MCF 10A (cell line): ENCODE measurements around the gene AUTS2. TPM values are rescaled to one million over a fixed set of nuclear protein-coding genes. Genes with fewer than 3 reads are reported as not detected.

Source experiments
- BruUV-seq: library from RNA; stranded (reverse); fragments of 400-500 nt; replicated peaks from 2 replicates; lab custom pipeline; 2021; lab: Mats Ljungman, UMichigan
- CTCF ChIA-PET: fragments of 300-600 bp; sonication (Branson Sonifier 250); formaldehyde crosslinking; extraction: SDS; loops from one replicate; lab custom pipeline; 2021; ENCODE audit warnings: antibody characterized with exemption, inconsistent platforms; lab: Yijun Ruan, JAX
- POLR2A ChIA-PET: fragments of 300-600, 350-650 bp; sonication (Branson Sonifier 250); formaldehyde crosslinking; extraction: SDS; loops from one replicate; lab custom pipeline; 2020; ENCODE audit warnings: antibody characterized with exemption, inconsistent platforms; lab: Yijun Ruan, JAX
- DNase-seq: peaks from one replicate; pipeline ENCODE4 v3.0.0-alpha.2; 2018; ENCODE audit not compliant: unreplicated experiment
- H3K27ac Mint-ChIP-seq: one replicate; pipeline ENCODE4 v1.8.0; 2022; ENCODE audit warnings: mild to moderate bottlenecking, low read depth, mixed read lengths; ENCODE audit not compliant: unreplicated experiment
- H3K27me3 Mint-ChIP-seq: one replicate; pipeline ENCODE4 v1.8.0; 2022; ENCODE audit warnings: mixed read lengths; ENCODE audit not compliant: insufficient read depth, unreplicated experiment
- H3K36me3 Mint-ChIP-seq: one replicate; pipeline ENCODE4 v1.8.0; 2022; ENCODE audit warnings: mild to moderate bottlenecking, moderate library complexity, mixed read lengths; ENCODE audit not compliant: insufficient read depth, unreplicated experiment
- H3K4me1 Mint-ChIP-seq: one replicate; pipeline ENCODE4 v1.8.0; 2022; ENCODE audit warnings: mixed read lengths; ENCODE audit not compliant: insufficient read depth, unreplicated experiment
- H3K4me3 Mint-ChIP-seq: one replicate; pipeline ENCODE4 v1.8.0; 2022; ENCODE audit warnings: mild to moderate bottlenecking, moderate library complexity, mixed read lengths; ENCODE audit not compliant: unreplicated experiment
- H3K9me3 Mint-ChIP-seq: one replicate; pipeline ENCODE4 v1.8.0; 2022; ENCODE audit warnings: mixed read lengths; ENCODE audit not compliant: unreplicated experiment
- intact Hi-C: fragments of 100-400 bp; cut with micrococcal nuclease; formaldehyde crosslinking; loops from 2 replicates; pipeline ENCODE4 v1.14.1; 2022
- total RNA-seq: library from RNA; stranded (reverse); gene quantifications from 2 replicates; pipeline ENCODE4 v1.2.3, GENCODE V29; 2022
- TF ChIP-seq, protein P1 (sequence below): fragments of 200-600 bp; IDR thresholded peaks from one replicate; pipeline ENCODE4 v1.8.0; 2022; ENCODE audit warnings: antibody characterized with exemption, mild to moderate bottlenecking; ENCODE audit not compliant: unreplicated experiment

Gene AUTS2
- total RNA-seq, 1 experiment from 2014 or later: 1.3 TPM

DNA sequence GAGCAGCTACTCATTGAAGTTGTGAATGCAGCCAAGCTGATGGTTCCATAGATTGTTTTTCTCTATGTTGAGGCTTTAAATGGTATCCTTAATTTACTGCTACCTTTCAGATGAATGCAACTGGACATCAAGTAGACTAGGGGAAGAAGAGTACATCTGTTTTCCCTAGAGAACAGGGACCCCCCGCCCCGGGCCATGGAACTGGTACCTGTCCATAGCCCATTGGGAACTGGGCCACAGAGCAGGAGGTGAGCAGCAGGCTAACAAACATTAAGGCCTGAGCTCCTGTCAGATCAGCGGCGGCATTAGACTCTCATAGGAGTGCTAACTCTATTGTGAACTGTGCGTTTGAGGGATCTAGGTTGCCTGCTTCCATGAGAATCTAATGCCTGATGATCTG lies 391.3 kb downstream of the AUTS2 start:
- no peaks in the 10 kb centered on the region for H3K27me3 Mint-ChIP-seq
- CTCF ChIA-PET: no interaction called here
- POLR2A ChIA-PET: no interaction called here
- no TSS peak for BruUV-seq
- no peak overlapping the region for H3K4me3 Mint-ChIP-seq
- TF ChIP-seq, protein P1, sequence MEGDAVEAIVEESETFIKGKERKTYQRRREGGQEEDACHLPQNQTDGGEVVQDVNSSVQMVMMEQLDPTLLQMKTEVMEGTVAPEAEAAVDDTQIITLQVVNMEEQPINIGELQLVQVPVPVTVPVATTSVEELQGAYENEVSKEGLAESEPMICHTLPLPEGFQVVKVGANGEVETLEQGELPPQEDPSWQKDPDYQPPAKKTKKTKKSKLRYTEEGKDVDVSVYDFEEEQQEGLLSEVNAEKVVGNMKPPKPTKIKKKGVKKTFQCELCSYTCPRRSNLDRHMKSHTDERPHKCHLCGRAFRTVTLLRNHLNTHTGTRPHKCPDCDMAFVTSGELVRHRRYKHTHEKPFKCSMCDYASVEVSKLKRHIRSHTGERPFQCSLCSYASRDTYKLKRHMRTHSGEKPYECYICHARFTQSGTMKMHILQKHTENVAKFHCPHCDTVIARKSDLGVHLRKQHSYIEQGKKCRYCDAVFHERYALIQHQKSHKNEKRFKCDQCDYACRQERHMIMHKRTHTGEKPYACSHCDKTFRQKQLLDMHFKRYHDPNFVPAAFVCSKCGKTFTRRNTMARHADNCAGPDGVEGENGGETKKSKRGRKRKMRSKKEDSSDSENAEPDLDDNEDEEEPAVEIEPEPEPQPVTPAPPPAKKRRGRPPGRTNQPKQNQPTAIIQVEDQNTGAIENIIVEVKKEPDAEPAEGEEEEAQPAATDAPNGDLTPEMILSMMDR: no peak
- H3K4me1 Mint-ChIP-seq: no peaks in the 10 kb centered on the region
- peaks cover 4% of the 10 kb centered on the region for H3K36me3 Mint-ChIP-seq
- intact Hi-C loops: no loop called here
- peaks cover 21% of the 10 kb centered on the region for H3K9me3 Mint-ChIP-seq
- DNase-seq: no peak
- H3K27ac Mint-ChIP-seq: no peak overlapping the region

DNA sequence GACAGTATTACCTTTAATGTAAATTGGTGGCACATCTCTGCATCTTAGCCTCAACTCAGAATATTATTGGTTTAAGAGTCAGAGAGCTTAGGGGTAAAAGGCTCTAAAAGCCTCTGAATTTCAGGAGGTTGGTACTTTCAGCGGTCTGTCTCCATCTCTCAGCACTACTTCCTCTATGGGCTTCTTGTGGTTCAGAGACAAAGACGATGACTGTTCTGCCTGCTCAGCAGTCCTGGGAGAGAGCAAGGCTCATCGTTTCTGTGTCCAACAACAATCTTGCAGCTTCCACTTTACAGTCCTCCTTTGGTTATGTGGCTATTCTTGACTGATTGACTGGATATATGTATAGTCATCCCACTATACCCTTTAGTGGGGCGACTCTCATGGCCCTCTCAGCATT lies 394.7 kb downstream of the AUTS2 start:
- BruUV-seq: no TSS peak
- CTCF ChIA-PET: interaction anchor here (0.6 kb wide), 1 partner anchor 1887 kb away, joined by 6 read pairs; no protein-coding TSS in a partner anchor
- no peaks in the 10 kb centered on the region for H3K27me3 Mint-ChIP-seq
- peaks cover 25% of the 10 kb centered on the region for H3K9me3 Mint-ChIP-seq
- no peak overlapping the region for H3K27ac Mint-ChIP-seq
- peaks cover 4% of the 10 kb centered on the region for H3K36me3 Mint-ChIP-seq
- intact Hi-C loops: no loop called here
- H3K4me3 Mint-ChIP-seq: no peak overlapping the region
- DNase-seq: no peak
- TF ChIP-seq, protein P1: no peak
- no peaks in the 10 kb centered on the region for H3K4me1 Mint-ChIP-seq
- POLR2A ChIA-PET: no interaction called here

DNA sequence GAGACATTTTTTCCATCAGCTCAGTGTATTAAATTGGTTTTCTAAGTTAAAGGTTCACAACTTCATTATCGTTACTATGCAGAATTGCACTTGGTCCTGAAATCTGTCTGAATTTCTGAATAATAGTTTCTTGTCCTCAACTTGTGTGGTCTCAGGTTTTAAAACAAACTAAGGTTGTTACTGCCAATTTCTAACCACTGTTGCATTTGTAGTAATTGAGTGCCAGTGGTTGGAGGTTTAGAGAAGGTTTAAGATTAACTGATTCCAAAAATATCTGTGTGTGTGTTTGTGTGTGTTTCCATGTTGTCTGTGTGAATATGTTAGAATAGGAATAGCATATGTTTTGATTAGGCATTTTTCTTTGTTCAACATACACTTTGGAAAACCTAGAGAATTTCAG lies 395.9 kb downstream of the AUTS2 start:
- H3K4me1 Mint-ChIP-seq: no peaks in the 10 kb centered on the region
- no peaks in the 10 kb centered on the region for H3K27me3 Mint-ChIP-seq
- POLR2A ChIA-PET: no interaction called here
- H3K27ac Mint-ChIP-seq: no peak overlapping the region
- H3K4me3 Mint-ChIP-seq: no peak overlapping the region
- H3K36me3 Mint-ChIP-seq: peaks cover 4% of the 10 kb centered on the region
- peaks cover 22% of the 10 kb centered on the region for H3K9me3 Mint-ChIP-seq
- no TSS peak for BruUV-seq
- intact Hi-C loops: no loop called here
- DNase-seq: no peak
- CTCF ChIA-PET: no interaction called here
- TF ChIP-seq, protein P1: no peak

DNA sequence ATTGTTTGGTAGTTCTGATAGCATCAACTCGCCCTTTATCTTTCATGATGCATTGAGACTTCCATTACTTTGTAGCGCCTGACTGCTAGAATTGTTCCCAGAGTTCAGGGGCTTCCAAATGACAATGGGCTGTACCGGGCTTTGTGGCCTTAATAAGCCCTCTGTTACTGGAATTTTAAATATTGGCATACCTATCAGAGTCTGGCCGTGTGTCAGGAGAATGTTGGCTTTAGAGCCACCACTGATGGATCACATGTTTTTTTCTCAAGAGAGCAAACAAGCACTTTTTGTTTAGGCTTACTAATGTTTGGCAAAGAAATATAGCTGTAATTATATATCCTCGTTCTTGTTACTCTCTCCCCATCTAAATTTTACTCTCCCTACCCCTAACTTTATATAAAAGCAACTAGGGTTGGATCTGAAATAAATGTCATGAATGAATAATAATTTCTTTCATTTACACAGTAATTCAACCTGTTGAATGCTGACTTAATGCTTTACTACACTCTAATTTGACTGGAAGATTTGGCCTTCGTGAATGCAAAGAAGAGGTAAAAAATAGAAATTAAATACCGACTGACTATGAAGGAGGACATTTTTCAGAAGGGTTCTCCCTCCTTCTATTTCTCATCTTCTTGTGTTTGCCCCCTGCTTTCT lies 396.7 kb downstream of the AUTS2 start:
- no peak for DNase-seq
- ChIA-PET CTCF (no interaction called here), POLR2A (no interaction called here)
- BruUV-seq: no TSS peak
- H3K9me3 Mint-ChIP-seq: peaks cover 27% of the 10 kb centered on the region
- peaks cover 4% of the 10 kb centered on the region for H3K36me3 Mint-ChIP-seq
- H3K4me1 Mint-ChIP-seq: no peaks in the 10 kb centered on the region
- no peak overlapping the region for H3K27ac Mint-ChIP-seq
- TF ChIP-seq, protein P1: no peak
- no peak overlapping the region for H3K4me3 Mint-ChIP-seq
- H3K27me3 Mint-ChIP-seq: no peaks in the 10 kb centered on the region
- intact Hi-C loops: no loop called here
